Upper lobe of left lung (tissue), 6 donors: ENCODE data around the gene ICAM1. TPM values are rescaled to one million over a fixed set of nuclear protein-coding genes. Genes with fewer than 3 reads are reported as not detected.

Experiments
- ATAC-seq, 2 donors: fragments of 200-7000 bp; cut with Tn5 transposase; one replicate each; pipeline ENCODE4 v1.9.1; 2022; ENCODE audit warnings: mild to moderate bottlenecking in 2 of 2, moderate library complexity in 2 of 2; ENCODE audit not compliant: low FRiP score in 2 of 2
- DNase-seq, 2 donors: peaks; one replicate each; pipeline ENCODE4 v3.0.0-alpha.2; 2019 to 2020
- H3K27ac ChIP-seq, 4 donors: fragments of 200-600 bp; sonication (generic); one replicate each; pipeline ENCODE4 v1.5.1; 2016 to 2019
- H3K27me3 ChIP-seq, 4 donors: fragments of 200-600 bp; sonication (generic); one replicate each; pipeline ENCODE4 v1.5.1; 2017 to 2019
- H3K36me3 ChIP-seq, 4 donors: fragments of 200-600 bp; sonication (generic); one replicate each; pipeline ENCODE4 v1.5.1; 2016 to 2019
- H3K4me1 ChIP-seq, 4 donors: fragments of 200-600 bp; sonication (generic); one replicate each; pipeline ENCODE4 v1.5.1; 2018 to 2019
- H3K4me3 ChIP-seq, 4 donors: fragments of 200-600 bp; sonication (generic); one replicate each; pipeline ENCODE4 v1.5.1; 2017 to 2019; ENCODE audit warnings: mild to moderate bottlenecking in 2 of 4, moderate library complexity in 1 of 4
- H3K9me3 ChIP-seq, 4 donors: fragments of 200-600 bp; sonication (generic); one replicate each; pipeline ENCODE4 v1.5.1; 2018 to 2019
- CTCF ChIP-seq, 6 experiments: fragments of 450-650 bp in 4 of 6; fragments of 200-600 bp in 2 of 6; sonication (generic) in 2 of 6; IDR thresholded peaks; one replicate each; pipeline ENCODE4 v1.5.1; 2016 to 2019; ENCODE audit warnings: antibody characterized with exemption in 6 of 6
- EP300 ChIP-seq, 4 donors: sonication (generic); formaldehyde crosslinking; IDR thresholded peaks; one replicate each; pipeline ENCODE4 v1.5.1; 2017; ENCODE audit warnings: antibody characterized with exemption in 4 of 4, control low read depth in 2 of 4
- POLR2A ChIP-seq, 4 donors: fragments of 450-650 bp; IDR thresholded peaks; one replicate each; pipeline ENCODE4 v1.5.1; 2016 to 2017; ENCODE audit warnings: antibody characterized with exemption in 4 of 4, mild to moderate bottlenecking in 2 of 4
- POLR2AphosphoS5 ChIP-seq, 2 donors: sonication (generic); formaldehyde crosslinking; IDR thresholded peaks; one replicate each; pipeline ENCODE4 v1.5.1; 2017; ENCODE audit warnings: antibody characterized with exemption in 2 of 2
- WGBS, 2 donors: methylation state at CpG; one replicate each; pipeline ENCODE4 v1.1.5; 2017 to 2018; 5-methylcytosine and 5-hydroxymethylcytosine counted together
- total RNA-seq, 6 donors: library from RNA; depleted of rRNA in 4 of 6; stranded (reverse); fragments of >200 nt in 4 of 6; gene quantifications; one replicate each; pipeline versions ENCODE4 v1.1.0 to v1.2.1, GENCODE V29; 2016 to 2021
- donor health status: DM: no; HTN: no; CAD: no; lungs with moderate emphysema.
- donor health status: DM: no; HTN: yes; CAD: no; lungs with severe emphysema.

Gene ICAM1
- total RNA-seq, 6 donors from 2014 or later = 190 to 791 (median 356) TPM

GRCh38 chr19:10271543-10272086 is 695 bp downstream of the ICAM1 start:
- Histone ChIP-seq H3K27me3 (no peaks in the 10 kb centered on the region), H3K4me1 (peaks cover 41 to 88% (median 50%) of the 10 kb centered on the region in 4 donors), H3K27ac (peak overlapping the region; percentile 94 to 98 (median 98)), H3K36me3 (peaks cover 0 to 32% (median 14%) of the 10 kb centered on the region in 4 donors), H3K4me3 (peak overlapping the region; percentile 54 to 74 (median 59)), H3K9me3 (no peaks in the 10 kb centered on the region)
- DNase-seq (peak in 1 of 2 donors; percentile 45), ATAC-seq (peak in 1 of 2 donors; percentile 1)
- 13 to 23% methylated on average over 5 to 12 of the region's 12 CpGs for WGBS, 2 donors
- TF ChIP-seq POLR2AphosphoS5 (IDR thresholded peaks at IDR 0.05) (peak; percentile 31 to 37), CTCF (IDR thresholded peaks at IDR 0.05) (no peak)

GRCh38 chr19:10274589-10274988 is 3.7 kb downstream of the ICAM1 start:
- ATAC-seq = no peak
- Histone ChIP-seq H3K9me3 (no peaks in the 10 kb centered on the region), H3K4me1 (peaks cover 32 to 91% (median 48%) of the 10 kb centered on the region in 4 donors), H3K36me3 (peaks cover 6 to 60% (median 36%) of the 10 kb centered on the region in 4 donors), H3K27ac (peak overlapping the region; percentile 74 to 98 (median 96)), H3K4me3 (peak overlapping the region in 1 of 4 donors; percentile 74), H3K27me3 (no peaks in the 10 kb centered on the region)
- TF ChIP-seq EP300 (IDR thresholded peaks at IDR 0.05) (no peak), CTCF (IDR thresholded peaks at IDR 0.05) (no peak), POLR2A (IDR thresholded peaks at IDR 0.05) (no peak), POLR2AphosphoS5 (IDR thresholded peaks at IDR 0.05) (no peak)
- no peak for DNase-seq
- WGBS, 2 donors = 86 to 89% methylated on average over 10 of the region's 10 CpGs

- no peak for DNase-seq
- no peaks in the 10 kb centered on the region for H3K27me3 ChIP-seq
- ATAC-seq = no peak
- 91 to 94% methylated on average over 9 of the region's 9 CpGs for WGBS, 2 donors
- peaks cover 35 to 87% (median 43%) of the 10 kb centered on the region in 4 donors for H3K4me1 ChIP-seq
- peak overlapping the region in 1 of 4 donors; percentile 19 for H3K4me3 ChIP-seq
- H3K27ac ChIP-seq = peak overlapping the region; percentile 46 to 74 (median 72)
- peaks cover 6 to 87% (median 56%) of the 10 kb centered on the region in 4 donors for H3K36me3 ChIP-seq
- TF ChIP-seq POLR2A (IDR thresholded peaks at IDR 0.05) = no peak
- TF ChIP-seq CTCF (IDR thresholded peaks at IDR 0.05) = no peak
- TF ChIP-seq EP300 (IDR thresholded peaks at IDR 0.05) = no peak
- no peak for TF ChIP-seq POLR2AphosphoS5 (IDR thresholded peaks at IDR 0.05)
- no peaks in the 10 kb centered on the region for H3K9me3 ChIP-seq
Observed at GRCh38 chr19:10277795-10278589, 7.1 kb downstream of the ICAM1 start.

GRCh38 chr19:10278935-10279334 is 8.0 kb downstream of the ICAM1 start:
- WGBS, 2 donors = 91 to 96% methylated on average over 1 of the region's 1 CpG
- TF ChIP-seq CTCF (IDR thresholded peaks at IDR 0.05) (no peak), POLR2AphosphoS5 (IDR thresholded peaks at IDR 0.05) (no peak), EP300 (IDR thresholded peaks at IDR 0.05) (no peak)
- peak overlapping the region in 1 of 4 donors; percentile 1 for H3K4me3 ChIP-seq
- no peak for ATAC-seq
- H3K9me3 ChIP-seq = no peaks in the 10 kb centered on the region
- H3K27me3 ChIP-seq = no peaks in the 10 kb centered on the region
- peaks cover 13 to 94% (median 64%) of the 10 kb centered on the region in 4 donors for H3K36me3 ChIP-seq
- peaks cover 28 to 86% (median 46%) of the 10 kb centered on the region in 4 donors for H3K4me1 ChIP-seq
- no peak for DNase-seq
- H3K27ac ChIP-seq = peak overlapping the region; percentile 17 to 74 (median 72)
